Ishikawa (cell line): ENCODE measurements around the gene NUDT14.

Experiments used
- CEBPB ChIP-seq: IDR thresholded peaks from 2 replicates; pipeline ENCODE4 v1.6.1; 2012
- CREB1 ChIP-seq: IDR thresholded peaks from 2 replicates; pipeline ENCODE4 v1.6.1; 2012; ENCODE audit warnings: low read depth
- EGR1 ChIP-seq: IDR thresholded peaks from 2 replicates; pipeline ENCODE4 v1.6.1; 2012
- EP300 ChIP-seq: IDR thresholded peaks from 2 replicates; pipeline ENCODE4 v1.6.1; 2012; ENCODE audit warnings: borderline replicate concordance
- RAD21 ChIP-seq: IDR thresholded peaks from 2 replicates; pipeline ENCODE4 v1.6.1; 2012; ENCODE audit warnings: low read depth
- TAF1 ChIP-seq: IDR thresholded peaks from 2 replicates; pipeline ENCODE4 v1.6.1; 2012; ENCODE audit warnings: low read depth, mild to moderate bottlenecking
- TCF12 ChIP-seq: IDR thresholded peaks from 2 replicates; pipeline ENCODE4 v1.6.1; 2012; ENCODE audit warnings: low read depth
- TEAD4 ChIP-seq: IDR thresholded peaks from 2 replicates; pipeline ENCODE4 v1.6.1; 2012
- YY1 ChIP-seq: IDR thresholded peaks from 2 replicates; pipeline ENCODE4 v1.6.1; 2012; ENCODE audit warnings: low read depth
- ZBTB7A ChIP-seq: IDR thresholded peaks from 2 replicates; pipeline ENCODE4 v1.6.1; 2012; ENCODE audit warnings: low read depth
- TF ChIP-seq, protein P1 (sequence below): IDR thresholded peaks from 2 replicates; pipeline ENCODE4 v1.6.1; 2012
- TF ChIP-seq, protein P2 (sequence below): IDR thresholded peaks from 2 replicates; pipeline ENCODE4 v1.6.1; 2012

DNA sequence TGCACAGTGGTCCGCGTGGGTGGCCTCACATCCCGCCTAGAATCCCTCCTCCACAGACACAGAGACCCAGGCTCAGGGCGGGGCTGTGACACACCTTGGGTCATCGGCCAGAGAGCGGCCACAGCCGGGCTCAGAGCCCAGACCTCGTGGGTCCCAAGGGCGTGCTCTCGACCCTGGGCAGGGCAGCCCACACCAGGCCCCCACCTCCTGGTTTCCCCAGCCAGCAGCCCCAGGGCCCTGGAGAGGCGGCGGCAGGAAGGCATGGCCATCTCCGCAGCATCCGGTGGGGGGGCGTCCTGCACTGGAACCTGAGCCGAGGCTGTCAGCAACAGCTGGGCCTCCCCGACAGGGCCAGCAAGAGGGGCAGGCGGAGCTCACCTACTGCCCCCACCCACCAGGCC is 27.8 kb downstream of the NUDT14 start:
- no peak for TF ChIP-seq CREB1
- no peak for TF ChIP-seq TCF12
- TF ChIP-seq YY1 = no peak
- TF ChIP-seq ZBTB7A = no peak
- TF ChIP-seq EP300 = no peak
- TF ChIP-seq, protein P1, sequence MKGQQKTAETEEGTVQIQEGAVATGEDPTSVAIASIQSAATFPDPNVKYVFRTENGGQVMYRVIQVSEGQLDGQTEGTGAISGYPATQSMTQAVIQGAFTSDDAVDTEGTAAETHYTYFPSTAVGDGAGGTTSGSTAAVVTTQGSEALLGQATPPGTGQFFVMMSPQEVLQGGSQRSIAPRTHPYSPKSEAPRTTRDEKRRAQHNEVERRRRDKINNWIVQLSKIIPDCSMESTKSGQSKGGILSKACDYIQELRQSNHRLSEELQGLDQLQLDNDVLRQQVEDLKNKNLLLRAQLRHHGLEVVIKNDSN = no peak
- TF ChIP-seq EGR1 = no peak
- no peak for TF ChIP-seq TAF1
- TF ChIP-seq CEBPB = no peak
- TF ChIP-seq TEAD4 = no peak
- TF ChIP-seq RAD21 = no peak
- TF ChIP-seq, protein P2, sequence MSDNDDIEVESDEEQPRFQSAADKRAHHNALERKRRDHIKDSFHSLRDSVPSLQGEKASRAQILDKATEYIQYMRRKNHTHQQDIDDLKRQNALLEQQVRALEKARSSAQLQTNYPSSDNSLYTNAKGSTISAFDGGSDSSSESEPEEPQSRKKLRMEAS = no peak
